Measurements from ENCODE around the gene ADCY1.

Gene ADCY1

DNA sequence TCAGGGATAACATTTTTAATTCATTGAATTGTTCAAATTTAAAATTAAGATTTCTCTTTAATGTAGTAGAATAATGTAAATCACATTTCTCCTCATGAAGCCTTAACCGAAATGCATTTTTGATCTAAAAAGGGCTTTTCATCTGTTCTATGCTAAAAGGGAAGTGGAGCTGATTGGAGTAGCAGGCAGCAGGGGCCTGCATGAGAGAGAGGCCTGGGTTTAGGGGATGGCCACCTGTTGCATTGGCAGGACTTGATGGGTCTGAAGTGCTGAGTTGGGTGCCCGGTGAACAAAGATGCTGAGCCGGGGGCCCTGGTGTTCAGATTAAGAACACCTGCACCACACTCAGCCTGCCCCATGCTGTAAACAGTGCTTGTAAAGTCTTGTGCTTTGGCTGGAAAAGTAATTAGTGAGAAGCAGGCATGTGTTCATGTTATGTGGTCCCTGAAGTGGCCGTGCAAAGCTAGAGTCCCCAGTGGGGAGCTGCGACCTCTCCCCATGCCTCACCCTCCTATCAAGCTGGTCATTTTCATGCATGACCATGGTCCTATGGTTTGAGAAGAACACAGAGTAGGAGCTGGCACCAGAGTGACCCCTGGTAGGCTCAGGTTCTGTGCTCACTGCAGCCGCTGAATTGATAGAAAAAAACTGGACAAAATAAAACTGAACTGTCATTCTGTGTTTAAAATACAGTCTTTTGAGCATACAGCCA lies 124.3 kb downstream of the ADCY1 start:
- no peak for DNase-seq

DNA sequence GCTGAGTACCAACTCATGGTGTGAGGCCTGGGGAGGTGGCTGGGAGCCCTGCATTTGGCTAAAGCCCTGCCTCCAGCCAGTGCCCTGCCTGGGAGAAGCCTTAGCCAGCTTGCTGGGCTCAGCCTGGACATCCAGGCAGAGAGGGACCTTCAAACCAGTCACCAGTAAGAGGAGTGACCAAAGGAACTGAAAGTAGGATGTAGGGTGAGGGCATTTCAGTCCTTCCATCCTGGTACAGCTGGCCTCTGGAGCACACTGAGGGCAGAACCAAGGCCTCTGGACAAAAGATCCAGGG lies 124.8 kb downstream of the ADCY1 start:
- DNase-seq: no peak

DNA sequence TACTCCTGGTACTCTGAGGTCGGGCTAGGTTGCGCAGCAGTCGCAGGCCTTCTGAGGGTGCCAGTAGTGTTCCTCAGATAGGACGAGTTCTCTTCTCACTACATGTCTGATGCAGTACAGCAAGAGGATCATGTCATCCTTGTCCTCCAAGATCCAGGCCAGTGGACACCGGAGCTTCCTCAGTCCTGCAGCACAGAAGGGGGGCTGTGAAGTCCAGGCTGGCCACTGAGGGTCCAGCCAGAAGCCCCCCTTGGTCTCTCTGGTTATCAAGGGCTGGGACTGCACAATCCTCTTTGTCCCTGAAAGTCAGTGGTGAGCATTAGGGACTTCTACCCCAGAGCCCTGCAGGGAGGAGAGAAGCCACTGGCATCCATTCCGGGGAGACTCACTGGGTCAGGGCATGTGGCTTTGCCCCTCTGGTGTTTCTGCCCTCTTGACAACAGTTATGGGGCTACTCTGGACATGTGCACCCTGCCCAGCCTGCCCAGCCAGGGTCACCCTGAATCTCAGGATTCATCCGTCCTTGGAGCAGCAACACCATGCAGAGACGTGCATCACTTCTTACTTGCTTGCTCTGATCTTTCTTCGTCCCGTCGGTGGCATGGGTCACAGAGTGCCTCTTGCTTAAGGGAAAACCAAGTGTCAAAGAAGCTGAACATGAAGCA lies 125.7 kb downstream of the ADCY1 start:
- no peak for DNase-seq

DNA sequence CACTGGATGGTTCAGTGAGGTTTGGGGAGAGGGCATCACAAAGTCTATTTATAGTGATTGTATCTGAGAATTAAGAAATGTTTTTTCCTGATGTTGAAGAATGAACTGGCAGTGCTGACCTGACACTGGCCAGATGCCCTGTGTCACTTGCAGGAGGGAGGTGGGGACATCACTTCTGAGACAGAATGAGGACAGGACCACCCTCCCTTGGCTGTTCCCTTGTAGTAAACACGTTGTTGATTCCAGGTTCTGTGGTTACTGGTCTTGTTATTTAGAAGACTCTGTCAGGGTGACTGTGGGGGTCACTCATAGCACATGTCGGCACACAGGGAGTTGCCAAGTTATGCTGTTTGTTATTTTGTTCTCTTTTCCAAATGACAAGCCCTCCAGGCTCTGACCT lies 126.4 kb downstream of the ADCY1 start:
- DNase-seq: no peak

DNA sequence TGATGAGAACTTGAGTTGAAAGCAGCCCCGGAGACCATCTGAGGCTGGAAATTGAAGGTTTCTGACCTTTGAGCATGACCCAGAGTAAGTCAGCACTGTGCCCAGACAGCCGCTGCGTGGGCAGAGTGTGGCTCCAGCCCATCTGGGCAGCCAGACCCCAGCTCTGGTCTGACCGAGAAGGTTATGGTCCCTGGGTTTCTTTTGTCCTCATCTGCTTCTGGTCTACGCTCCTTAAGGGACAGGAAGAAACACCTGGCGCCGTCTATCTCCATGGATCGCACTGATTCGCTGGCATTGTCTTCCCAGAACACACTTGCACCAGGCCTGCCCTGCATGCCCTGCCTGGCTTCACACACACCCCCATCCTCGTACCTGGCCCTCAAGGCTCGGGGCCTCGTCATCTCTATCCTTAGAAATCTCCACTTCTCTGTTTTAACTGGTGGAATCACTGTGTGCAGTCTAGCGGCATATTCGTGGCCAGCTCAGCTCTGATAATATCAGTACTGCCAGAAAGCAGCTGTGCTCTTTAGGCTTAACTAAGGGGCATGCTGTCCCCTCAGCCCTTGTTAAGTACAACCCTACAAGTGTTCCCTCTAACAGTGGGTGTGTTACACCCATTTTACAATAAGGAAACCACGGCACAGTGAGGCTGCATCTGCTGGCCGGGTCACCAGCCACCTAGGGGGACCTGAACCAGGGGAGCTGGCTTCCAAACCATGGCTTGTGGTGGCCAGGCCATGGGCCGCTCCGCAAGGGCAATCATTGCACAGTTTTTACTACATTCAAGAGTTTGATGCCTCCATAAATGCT lies 127.7 kb downstream of the ADCY1 start:
- DNase-seq: no peak

DNA sequence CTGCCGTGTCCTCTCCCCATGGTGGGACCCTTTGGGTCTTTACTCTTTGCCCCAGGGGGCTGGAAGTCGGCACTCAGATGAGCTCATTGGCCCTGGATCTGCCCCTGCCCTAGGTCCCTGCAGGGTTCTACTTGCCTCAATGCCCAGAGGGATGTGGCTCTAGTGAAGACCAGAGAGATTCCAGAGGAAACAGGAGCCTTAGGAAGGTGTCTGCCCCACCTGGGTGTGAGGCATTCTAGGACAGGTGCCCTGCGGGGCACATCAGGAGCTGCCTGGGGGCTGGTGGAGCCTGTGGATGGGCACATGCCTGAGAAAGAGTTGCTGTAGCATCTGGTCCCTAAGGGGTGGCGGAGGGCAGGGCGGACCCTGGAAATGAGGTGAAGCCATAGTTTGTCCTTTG lies 128.6 kb downstream of the ADCY1 start:
- no peak for DNase-seq

DNA sequence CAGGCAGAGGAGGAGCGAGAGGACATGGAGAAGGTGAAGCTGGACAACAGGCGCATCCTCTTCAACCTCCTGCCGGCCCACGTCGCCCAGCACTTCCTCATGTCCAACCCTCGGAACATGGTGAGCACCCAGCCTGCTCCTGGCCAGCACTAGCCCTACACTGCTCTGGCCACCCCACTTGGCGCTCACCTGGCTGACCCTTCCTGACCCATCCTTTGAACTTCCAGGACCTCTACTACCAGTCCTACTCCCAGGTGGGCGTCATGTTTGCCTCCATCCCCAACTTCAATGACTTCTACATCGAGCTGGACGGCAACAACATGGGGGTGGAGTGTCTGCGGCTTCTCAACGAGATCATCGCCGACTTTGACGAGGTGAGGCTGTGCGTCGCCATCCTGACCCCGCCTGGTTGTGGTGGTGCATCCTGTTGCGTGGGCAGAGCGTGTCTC lies 129.2 kb downstream of the ADCY1 start:
- no peak for DNase-seq

DNA sequence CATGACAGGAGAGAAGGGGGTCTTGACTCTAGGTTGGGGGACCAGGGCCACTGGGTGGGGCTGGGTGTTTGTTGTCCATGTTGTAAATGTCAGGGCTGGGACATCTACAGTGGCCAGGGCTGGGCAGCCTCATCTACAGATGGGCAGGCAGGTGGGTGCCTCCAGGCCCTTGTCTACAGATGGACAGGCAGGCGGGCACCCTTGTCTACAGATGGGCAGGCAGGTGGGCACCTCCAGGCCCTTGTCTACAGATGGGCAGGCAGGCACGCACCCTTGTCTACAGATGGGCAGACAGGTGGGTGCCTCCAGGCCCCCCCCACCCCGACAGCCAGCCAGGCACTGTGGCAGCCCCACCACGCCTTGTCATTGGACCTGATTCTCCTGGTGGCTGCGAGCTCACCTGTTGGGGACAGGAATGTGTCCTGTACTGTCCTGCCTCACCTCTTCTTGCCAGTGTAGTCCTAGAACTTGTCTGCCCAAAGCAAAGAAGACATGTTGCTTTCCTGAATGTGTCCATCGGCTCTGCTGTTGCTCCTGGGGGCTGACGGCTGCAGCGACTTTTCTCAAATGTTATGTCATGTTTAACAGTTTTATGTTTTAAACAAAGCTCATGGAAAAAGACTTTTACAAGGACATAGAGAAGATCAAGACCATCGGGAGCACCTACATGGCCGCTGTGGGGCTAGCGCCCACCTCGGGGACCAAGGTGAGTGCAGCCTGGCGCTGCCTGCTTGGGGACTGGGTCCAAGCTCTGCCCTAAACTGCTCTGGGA lies 129.9 kb downstream of the ADCY1 start:
- DNase-seq: no peak

DNA sequence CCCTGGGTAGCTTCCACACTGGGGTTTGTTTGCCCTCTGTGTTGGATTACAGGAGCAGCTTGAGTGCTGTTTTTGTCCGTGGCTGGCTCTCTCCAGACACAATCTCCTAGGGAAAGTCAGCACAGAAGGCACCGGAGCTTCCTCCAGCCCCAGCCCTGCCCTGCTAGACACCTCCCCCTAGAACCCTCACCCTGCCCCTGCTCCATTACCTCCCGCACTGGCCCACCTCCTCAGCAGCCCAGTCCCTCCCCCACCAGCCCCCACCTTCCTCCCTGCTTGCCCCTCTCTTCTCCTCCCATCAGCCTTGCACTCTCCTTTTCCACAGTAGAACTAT lies 130.5 kb downstream of the ADCY1 start:
- no peak for DNase-seq

DNA sequence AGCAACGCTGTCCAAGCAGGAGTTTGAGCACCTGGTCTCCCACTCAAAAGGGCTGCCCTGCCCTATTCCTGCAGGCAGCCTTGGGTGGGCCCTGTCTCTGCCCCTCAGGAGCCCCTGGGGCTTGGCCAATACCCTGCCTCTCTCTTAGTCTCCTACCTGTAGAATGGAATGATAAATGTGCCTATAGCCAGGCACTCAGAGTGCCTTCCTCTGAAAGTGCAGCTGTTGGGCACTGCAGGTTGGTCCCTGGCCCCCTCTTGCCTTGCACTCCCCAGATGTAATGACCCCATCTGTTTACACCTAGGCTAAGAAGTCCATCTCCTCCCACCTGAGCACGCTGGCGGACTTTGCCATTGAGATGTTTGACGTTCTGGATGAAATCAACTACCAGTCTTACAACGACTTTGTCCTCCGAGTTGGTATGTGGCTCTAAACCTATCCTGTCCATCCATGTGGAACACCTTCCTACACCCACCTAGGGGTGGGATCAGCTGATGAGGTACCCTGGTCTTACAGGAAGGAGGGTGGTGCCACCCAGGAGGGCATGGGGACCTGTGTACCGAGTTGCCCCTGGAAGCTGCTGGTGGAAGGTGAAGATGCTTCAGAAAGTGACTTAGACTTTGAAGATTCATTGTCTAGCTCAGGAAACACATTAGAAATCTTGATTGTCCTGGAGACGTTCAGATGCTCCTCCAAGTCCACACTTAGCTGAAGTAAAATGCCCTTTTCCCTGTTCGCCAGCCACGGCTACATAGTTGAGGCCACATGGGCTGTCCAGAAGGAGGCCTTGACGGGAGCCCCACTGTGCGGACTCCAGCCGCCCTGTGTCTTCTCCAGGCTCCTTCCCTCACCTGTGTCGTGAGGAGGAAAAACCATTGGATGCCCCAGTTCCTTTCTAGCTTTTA lies 134.1 kb downstream of the ADCY1 start:
- DNase-seq: no peak

DNA sequence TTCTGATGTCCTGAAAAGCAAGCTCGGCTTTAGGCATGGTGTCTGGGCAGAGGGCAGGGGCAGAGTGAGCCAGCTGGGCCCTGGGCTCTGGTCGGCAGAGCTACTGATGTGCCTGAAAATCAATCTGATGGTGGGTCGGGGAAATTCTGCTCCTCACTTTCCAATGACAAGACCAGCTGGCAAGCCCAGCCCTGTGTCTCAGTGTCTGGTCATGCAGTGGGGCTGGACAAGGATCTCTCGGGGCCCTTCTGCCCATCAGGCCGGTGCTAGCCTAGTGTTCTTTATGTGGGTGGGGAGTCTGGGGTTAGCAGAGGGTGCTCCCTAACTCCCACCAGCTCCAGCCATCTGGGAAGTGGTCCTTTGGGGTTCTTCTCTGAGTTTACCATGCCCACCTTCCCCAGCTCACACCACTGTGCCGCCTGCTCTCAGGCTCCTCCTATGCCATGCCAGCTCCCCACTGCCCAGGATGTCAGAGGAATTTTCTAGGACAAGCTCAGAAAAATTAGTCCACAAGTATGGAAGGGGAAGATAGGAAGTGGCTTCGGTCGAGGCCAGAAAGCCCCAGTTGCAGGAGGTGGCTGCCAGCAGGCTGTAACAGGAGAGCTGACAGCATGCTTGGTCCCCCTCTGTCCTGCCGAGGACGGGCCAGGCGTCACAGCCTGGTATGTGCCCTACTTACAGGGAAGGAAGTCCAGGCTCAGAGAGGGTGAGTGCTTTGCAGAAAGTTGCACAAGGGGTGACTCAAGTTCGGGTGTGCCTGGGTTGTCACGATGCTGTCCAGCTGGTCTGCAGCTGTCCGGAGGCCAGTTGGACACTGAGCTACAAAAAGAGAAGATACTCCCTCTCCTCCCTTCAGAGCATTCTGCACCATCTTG lies 135.2 kb downstream of the ADCY1 start:
- no peak for DNase-seq

DNA sequence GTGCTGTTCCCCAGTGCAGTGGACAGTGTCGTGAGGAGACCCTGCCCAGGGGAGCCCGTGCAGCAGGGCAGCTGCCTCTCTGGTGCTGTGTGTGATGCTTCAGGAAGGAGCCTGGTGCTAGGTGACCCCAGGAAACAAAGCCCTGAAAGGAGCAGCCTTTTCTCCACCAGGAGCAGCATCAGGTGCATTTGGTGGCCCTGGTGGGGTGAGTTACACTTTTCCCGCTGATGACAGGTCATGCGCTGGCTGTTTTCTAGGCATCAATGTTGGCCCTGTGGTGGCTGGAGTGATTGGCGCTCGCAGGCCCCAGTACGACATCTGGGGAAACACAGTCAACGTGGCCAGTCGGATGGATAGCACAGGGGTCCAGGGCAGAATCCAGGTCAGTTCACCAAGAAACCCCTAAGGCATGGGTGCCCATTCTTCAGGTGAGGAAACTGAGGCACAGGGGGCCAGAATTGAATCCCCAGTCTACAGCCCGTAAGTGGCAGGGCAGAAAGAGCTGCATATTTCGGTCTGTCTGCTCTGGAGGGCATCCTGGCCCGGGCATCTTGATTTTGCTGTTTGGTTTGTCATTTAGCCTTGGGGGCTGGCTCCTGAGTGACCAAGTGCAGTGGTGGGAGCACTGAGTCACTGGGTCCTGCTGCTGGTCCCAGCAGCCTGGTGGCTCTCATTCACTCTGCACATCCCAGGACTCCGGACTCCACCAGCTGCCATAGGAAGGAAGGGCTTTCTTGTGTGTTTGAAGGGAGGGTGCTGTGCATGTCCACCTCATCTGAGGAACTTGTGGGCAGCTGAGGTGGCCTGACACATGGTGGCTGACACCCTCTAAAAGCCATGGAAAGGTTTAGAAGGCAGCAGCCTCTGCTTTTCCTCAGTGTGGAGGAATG lies 136.3 kb downstream of the ADCY1 start:
- DNase-seq: no peak

DNA sequence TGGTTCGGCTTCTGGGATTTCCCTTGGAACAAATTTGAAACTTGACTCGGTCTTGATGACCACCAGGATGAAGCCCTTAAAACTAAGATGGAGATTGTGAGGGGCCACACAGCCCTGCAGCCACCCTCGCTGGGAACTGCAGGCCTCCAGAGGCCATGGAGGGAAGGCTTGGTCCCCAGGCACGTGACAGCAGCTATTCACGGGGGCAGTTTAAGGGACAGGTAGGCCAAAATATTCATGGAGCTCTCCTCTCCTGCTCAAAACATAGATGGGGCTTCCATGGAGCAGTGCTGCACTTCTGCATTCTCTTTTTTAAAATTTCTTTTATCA lies 137.0 kb downstream of the ADCY1 start:
- no peak for DNase-seq

DNA sequence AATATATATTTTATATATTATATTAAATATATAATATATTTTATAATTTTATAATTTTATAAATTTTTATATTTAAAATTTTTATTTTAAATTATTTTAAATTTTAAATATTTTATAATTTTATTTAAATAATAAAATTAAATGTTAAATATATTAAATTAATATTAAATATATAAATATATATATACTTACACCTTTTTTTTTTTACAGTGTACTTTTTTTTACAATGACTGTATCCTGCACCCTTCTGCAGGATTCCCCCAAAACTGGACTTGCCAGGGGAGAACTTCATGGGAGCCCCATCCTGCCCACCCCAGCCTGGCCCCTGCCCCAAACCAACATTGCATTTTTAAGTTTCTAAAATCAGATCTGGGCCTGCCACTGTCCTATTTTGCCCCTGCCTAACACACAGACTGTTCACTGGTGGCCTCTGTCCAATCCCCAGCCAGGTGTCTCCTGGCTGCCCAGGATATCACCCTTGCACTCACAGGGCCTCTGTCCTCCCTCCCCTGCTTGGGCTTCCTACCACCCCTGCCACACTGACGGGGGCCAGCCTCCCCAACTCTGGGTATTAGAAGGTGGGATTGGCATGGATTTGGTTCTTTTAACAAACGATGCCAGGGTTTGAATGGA lies 138.0 kb downstream of the ADCY1 start:
- no peak for DNase-seq

DNA sequence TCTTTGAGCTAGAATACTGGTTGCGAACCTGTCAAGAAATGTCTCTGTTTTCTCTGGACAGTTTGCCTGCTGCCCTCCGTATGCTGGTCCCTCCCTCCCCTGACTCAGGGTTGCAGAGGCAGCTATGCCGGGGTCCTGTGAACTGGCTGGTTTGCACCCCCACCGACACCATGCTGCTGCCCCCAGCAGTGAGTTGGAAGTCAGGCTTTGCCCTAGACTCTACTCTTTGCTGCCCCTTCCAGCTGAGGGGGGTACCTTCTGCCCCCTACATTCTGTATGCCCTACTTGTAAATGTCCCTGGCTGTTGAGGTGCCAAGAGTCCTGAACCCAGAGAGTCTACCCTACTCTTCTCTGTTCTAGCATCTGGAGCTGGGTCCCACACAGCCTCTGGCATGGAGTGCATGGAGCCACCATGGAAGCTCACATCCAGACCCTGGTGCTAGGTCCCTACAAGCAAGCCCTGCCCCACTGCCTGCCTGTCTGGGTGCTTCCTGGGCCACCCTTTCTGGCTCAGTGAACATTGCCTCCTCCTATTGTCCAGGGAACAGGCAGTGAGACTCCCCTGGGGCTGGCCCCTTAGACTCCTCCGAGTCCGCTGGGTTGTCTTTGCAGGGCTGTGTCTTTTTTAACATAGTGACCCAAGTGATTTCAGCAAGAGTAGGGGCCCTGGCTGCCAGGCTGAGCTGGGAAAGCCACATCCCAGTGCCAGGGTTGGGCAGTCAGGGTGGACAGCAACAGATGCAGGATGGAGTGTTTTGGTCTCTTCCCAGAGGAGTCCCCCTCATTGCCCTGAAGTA lies 138.9 kb downstream of the ADCY1 start:
- no peak for DNase-seq

DNA sequence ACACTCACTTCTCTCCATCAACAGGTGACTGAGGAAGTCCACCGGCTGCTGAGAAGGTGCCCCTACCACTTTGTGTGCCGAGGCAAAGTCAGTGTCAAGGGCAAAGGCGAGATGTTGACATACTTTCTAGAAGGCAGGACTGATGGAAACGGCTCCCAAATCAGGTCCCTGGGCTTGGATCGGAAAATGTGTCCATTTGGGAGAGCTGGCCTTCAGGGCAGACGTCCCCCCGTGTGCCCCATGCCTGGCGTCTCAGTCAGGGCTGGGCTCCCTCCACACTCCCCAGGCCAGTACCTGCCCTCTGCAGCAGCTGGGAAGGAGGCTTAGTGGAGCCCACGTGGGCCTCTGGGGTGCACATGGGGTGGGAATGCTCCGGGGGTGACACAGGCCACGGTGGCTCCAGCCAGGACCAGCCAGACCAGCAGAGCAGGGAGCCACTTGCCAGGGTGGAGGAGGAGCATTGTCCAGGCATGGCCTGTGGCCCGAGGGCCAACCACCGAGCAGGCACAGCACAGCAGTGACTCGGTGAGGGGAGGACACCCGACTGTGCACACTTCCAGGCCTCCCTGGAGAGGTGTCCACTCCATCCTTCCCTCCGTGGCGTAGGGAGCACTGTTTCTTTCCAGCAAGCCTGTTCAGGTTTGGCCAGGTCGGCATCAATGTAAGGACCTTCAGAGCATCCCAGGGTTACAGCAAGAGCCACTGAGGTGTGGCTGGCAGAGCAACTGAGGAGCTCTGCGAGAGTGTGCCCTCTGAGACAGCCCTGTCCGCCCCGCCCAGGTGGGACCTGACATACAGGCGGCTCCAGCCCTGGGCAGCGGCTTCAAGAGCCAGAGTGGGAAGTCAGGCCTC lies 139.7 kb downstream of the ADCY1 start:
- DNase-seq: no peak

DNA sequence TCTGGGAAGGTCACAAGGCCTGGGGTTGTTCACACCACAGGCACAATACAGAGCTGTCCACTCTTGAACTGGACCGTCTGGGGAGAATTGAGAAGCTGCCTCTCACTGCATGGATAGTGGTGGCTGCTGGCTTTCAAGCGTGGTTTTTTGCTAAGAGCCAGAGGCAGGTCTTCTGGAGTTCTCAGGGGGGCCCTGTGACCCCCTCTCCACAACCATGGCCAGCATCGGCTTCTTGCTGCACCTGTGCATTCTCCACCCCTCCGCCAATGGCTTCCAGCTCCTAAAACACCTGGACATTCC lies 140.3 kb downstream of the ADCY1 start:
- DNase-seq: no peak

Data from fibroblast of upper back skin (primary cell).